ENCODE measurements around the gene IER2. TPM values are rescaled to one million over a fixed set of nuclear protein-coding genes. Genes with fewer than 3 reads are reported as not detected.
A peak's percentile ranks its signal among the peaks of the same experiment; 100 is the strongest.
"Not testable (repeated sequence)": the region's sequence is repeated elsewhere in the genome, so short reads cannot be mapped to it uniquely, and the experiment has no call there.

IER2 gene
- total and polyA plus RNA-seq, 8 donors = 32.4 to 179 (median 41.1) TPM

- peak overlapping the region in 3 of 4 donors; percentile 35 to 67 (median 65) for H3K27ac ChIP-seq
- peak in 5 of 6 donors; percentile 58 to 85 (median 73) for DNase-seq
- peak in 3 of 4 donors; percentile 23 to 49 (median 33) for ATAC-seq
- no peak for TF ChIP-seq CTCF (IDR thresholded peaks at IDR 0.05)
- intact Hi-C loops (cut with DNase I) = no loop called here
- WGBS, 2 donors = 72% methylated on average over 18 of the region's 18 CpGs
- no peak overlapping the region for H3K4me3 ChIP-seq
- no peak for FAIRE-seq
- H3K36me3 ChIP-seq = no peaks in the 10 kb centered on the region
- H3K4me1 ChIP-seq = peaks cover 0 to 8% (median 0%) of the 10 kb centered on the region in 3 donors
- H3K9me3 ChIP-seq = no peaks in the 10 kb centered on the region
- no peaks in the 10 kb centered on the region for H3K27me3 ChIP-seq
Measured at GRCh38 chr19:13172346-13173138, 22.3 kb downstream of the IER2 start.

- DNase-seq (no peak), ATAC-seq (no peak), FAIRE-seq (no peak)
- peak overlapping the region in 2 of 4 donors; percentile 65 to 67 for H3K27ac ChIP-seq
- no peaks in the 10 kb centered on the region for H3K27me3 ChIP-seq
- no peaks in the 10 kb centered on the region for H3K9me3 ChIP-seq
- no peaks in the 10 kb centered on the region for H3K36me3 ChIP-seq
- TF ChIP-seq CTCF (IDR thresholded peaks at IDR 0.05) = no peak
- no peak overlapping the region for H3K4me3 ChIP-seq
- H3K4me1 ChIP-seq = peaks cover 0 to 8% (median 0%) of the 10 kb centered on the region in 3 donors
- WGBS, 2 donors = 88 to 95% methylated on average over 12 of the region's 12 CpGs
- intact Hi-C loops (cut with DNase I) = no loop called here
Measured at GRCh38 chr19:13173139-13173737, 23.0 kb downstream of the IER2 start.

- Histone ChIP-seq H3K4me3 (no peak overlapping the region), H3K27ac (no peak overlapping the region), H3K27me3 (no peaks in the 10 kb centered on the region), H3K36me3 (no peaks in the 10 kb centered on the region), H3K4me1 (peaks cover 0 to 3% (median 0%) of the 10 kb centered on the region in 3 donors), H3K9me3 (no peaks in the 10 kb centered on the region)
- no peak for TF ChIP-seq CTCF (IDR thresholded peaks at IDR 0.05)
- intact Hi-C loops (cut with DNase I) = no loop called here
- DNase-seq (no peak), ATAC-seq (no peak), FAIRE-seq (no peak)
- WGBS, 2 donors = 89 to 91% methylated on average over 8 of the region's 8 CpGs
Measured at GRCh38 chr19:13176345-13176744, 26.1 kb downstream of the IER2 start.

- H3K4me3 ChIP-seq; DNase-seq; ATAC-seq; H3K27ac ChIP-seq; H3K9me3 ChIP-seq; H3K36me3 ChIP-seq; FAIRE-seq; H3K4me1 ChIP-seq; intact Hi-C loops (cut with DNase I); H3K27me3 ChIP-seq: not testable (repeated sequence)
- 90 to 94% methylated on average over 5 of the region's 5 CpGs for WGBS, 2 donors
Measured at GRCh38 chr19:13177584-13177983, 27.4 kb downstream of the IER2 start.

GRCh38 chr19:13178291-13178690 is 28.1 kb downstream of the IER2 start:
- intact Hi-C loops (cut with DNase I); FAIRE-seq: not testable (repeated sequence)
- 77 to 90% methylated on average over 10 of the region's 10 CpGs for WGBS, 2 donors

More at GRCh38 chr19:13178291-13178690, 28.1 kb downstream of the IER2 start:
- H3K36me3 ChIP-seq, H3K4me1 ChIP-seq, H3K4me3 ChIP-seq, ATAC-seq, H3K9me3 ChIP-seq, H3K27ac ChIP-seq, H3K27me3 ChIP-seq, DNase-seq: not testable (repeated sequence)

Data from pancreas (tissue), 10 donors.